ENCODE results near the gene PDE4D. TPM values are rescaled to one million over a fixed set of nuclear protein-coding genes. Genes with fewer than 3 reads are reported as not detected.

PDE4D gene
- polyA plus RNA-seq, 4 donors = 19.4 to 35.9 (median 23.1) TPM

DNA sequence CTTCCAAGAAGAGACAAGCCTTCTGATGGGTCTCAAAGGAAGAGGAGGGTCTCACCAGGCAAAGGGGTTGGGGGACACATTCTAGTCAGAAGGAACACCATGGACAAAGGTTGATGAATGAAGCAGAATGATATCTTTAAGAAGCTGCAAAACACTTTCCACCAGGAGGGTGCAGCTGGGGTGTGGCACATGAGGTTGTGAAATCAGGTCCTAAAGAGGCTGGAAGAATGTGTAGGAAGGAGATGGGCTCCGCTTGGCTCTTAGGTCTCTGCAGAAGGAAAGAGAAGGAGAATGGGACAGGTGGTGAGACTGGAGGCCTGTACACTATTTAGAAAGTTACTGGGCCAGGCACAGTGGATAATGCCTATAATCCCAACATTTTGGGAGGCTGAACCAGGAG, 328.6 kb downstream of the PDE4D start:
- no peak for DNase-seq (ENCODE audit: low read depth in 4 of 4, low spot score in 2 of 4)

DNA sequence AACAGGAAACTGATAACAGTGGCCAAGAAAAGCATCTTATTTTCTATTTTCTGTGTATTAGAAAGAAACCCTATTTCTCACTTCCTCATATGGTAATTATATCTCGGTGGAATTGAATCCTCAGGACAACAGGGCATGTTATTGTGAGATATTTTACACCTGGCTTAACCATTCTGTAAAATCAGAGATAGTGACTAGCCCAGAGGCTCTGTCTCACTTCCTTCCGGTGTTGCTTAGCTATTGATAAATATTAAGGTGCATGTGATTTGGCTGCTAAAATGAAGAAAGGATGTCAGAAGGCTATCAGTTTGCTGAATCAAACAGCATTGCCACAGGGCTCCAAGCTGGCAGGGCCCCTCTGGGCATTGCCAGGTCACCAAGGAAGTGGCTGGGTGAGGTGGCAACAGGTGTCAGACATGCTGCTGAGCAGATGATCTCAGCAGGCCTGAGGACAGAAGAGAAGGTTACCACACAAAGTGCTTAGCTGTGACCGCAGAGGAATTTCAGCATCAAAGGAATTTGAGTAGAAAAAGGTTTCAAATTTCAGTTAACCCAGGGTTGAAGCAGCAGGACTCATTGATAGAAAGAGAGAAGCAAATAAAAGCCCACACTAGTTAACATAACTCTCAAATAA, 330.7 kb downstream of the PDE4D start:
- DNase-seq (ENCODE audit: low read depth in 4 of 4, low spot score in 2 of 4) = no peak

DNA sequence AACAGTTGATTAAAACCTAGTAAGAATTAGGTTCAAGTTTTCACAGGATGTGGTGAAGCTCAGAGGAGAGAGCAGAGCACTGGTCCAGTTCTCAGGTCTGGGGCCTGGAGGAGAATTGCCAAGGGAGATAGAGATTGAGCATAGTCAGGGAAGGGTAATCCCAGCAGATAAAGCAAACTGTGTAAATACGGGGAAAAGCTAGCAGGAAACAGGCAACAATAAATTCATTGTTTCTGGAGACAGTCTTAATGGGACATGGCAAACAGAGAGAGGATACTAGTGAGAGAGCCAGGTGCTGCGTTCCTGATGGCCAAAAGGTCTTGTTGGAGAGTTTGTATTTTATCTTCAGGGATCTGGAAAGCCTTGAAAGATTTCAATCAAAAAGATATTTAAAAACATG, 333.0 kb downstream of the PDE4D start:
- DNase-seq (ENCODE audit: low read depth in 4 of 4, low spot score in 2 of 4) = no peak

DNA sequence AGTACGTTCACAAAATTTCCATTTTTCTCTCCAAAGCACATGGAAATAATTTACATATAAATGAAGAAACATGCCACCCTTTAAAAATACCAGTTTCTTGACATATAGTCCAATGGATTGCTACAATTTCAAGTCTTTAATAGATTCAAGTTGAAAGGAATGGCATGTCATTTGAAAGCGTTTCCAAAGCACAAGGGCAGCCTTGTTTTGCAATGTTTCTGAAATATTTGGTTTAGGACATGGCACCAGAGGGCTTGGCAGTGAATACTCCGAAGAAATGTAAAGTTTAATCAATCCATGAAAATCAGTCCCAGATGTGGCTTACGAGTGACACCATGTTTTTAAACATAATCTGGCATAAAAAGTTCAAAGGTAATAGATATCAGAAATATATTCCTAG, 333.7 kb downstream of the PDE4D start:
- no peak for DNase-seq (ENCODE audit: low read depth in 4 of 4, low spot score in 2 of 4)

DNA sequence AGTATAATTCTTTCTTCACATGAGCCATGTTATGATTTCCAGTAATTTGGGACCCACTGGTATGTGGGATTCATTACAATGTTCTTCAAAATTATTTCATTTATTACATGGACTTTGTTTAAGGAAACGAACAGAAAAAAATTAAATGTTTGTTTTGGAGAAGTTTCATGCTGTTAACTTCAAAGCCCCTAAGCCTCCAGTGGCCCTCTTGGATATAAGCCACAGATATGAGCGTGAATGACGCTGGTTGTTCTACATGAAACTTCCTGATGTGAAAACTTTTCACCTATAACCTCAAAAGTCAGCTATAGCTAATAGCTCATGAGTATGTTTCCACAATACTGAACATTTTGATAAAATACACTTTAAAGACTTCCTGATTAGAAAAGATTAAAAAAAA, 334.2 kb downstream of the PDE4D start:
- DNase-seq (ENCODE audit: low read depth in 4 of 4, low spot score in 2 of 4) = no peak

DNA sequence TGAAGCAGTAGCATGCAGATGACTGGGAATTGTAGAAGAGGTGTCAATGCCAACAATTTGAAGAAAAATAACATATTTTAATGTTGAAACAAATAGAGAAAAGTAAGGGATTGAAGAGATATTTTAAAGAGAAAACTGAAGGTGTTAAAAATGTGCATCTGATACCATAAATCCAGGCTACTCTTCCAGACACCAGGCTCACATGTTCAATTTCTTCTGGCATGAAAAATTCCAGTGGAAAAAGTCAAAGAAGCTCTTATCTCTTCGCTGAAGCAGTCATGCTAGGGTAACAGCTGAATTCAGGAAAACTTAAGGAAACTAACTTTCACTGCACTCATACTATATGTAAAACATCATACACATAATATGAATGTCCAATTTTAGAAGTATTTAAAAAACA, 335.0 kb downstream of the PDE4D start:
- no peak for DNase-seq (ENCODE audit: low read depth in 4 of 4, low spot score in 2 of 4)

DNA sequence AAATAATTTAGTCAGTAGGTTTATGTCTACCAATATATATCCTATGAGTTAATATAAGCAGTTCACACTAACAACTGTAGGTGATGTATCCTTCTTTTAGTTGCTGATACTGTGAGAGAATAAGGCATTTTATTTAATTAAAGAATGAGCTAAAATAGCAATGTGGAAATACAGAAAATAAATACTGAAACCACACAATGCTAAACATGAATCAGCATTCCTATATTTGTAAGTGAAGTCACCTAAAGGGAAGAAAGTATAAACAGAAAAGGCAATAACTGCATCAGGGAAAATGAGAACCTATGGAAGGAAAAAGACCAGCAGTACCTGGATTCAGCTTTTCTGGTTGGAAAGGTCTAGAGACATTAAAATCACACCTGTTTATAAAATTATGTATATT, 336.0 kb downstream of the PDE4D start:
- DNase-seq (ENCODE audit: low read depth in 4 of 4, low spot score in 2 of 4) = no peak

DNA sequence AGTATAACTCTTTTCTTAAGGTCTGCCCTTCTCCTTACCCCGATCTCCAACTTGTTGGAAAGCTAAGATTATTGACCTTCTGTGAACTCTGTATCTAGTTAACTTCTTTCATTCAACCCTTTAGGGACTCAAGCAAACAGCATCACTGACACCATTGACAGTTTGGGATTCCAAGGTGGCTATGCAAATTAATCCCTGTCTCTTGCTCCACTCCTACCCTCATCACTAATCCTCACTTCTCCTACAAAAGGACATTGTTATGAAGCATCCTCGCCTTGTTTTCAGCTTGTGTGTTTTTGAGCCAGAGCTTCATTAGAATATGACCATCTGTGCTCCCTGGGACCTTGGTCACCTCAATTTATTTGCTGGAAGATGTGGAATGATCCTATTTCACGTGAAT, 337.9 kb downstream of the PDE4D start:
- DNase-seq (ENCODE audit: low read depth in 4 of 4, low spot score in 2 of 4) = no peak

DNA sequence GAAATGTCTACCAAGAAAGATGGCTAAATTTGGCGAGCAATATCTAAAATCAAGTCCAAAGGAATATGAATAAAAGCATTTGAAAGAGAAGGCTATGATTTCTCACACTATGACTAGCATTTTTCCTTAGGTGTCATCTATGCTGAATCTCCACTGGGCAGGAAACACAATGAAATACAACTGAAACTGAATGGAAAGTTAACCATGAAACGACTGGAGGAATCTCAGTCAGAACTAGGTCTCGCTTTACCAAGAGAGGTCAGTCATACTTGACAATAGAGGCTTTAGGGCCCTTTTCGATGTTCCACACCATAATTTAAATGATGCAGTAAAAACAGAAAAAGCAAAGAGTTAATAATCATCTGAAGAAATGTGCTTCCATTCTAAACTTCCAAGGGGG, 339.0 kb downstream of the PDE4D start:
- no peak for DNase-seq (ENCODE audit: low read depth in 4 of 4, low spot score in 2 of 4)

DNA sequence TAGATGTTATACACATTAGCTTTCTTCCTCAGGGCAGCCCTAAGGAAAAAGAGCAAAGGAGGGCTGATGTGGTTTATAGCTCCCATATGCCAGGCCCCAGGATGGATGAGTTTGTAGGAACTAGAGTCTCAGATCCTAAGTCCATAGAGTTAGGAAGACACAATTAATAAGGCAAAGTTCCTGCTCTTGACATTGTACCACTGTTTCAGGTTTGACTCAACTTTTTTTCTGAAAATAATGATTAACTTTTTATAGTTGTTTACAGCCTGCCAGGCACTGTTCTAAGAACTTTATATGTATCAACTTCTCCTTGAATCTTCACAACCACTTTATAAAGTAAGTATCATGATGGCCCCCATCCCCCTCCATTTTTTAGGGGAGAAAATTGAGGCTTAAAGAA, 339.5 kb downstream of the PDE4D start:
- no peak for DNase-seq (ENCODE audit: low read depth in 4 of 4, low spot score in 2 of 4)

DNA sequence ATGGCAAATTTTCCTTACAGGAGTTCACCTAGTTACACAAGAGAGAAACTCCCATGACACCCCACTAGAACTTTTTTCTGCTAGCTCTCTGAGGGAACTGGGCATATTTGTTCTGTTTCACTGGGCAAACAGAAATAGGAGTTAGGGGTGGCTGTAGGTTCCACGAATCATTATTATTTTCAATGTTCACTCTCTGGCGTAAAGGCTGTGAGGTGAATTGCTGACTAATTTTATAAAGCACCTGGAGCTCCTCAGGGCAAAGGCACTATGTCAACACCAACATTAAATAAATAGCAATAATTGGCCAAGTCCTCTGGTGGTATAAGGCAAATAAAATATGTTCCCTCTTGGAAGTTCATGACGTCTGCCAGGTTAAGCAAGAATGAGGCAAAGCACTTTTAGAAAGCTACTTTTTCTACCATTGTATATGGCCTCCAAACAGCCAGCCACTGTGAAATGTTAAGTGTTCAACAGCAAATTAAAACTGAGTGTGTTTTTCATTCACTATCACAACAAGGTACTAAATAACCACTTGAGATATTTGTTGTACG, 344.6 kb downstream of the PDE4D start:
- no peak for DNase-seq (ENCODE audit: low read depth in 4 of 4, low spot score in 2 of 4)

DNA sequence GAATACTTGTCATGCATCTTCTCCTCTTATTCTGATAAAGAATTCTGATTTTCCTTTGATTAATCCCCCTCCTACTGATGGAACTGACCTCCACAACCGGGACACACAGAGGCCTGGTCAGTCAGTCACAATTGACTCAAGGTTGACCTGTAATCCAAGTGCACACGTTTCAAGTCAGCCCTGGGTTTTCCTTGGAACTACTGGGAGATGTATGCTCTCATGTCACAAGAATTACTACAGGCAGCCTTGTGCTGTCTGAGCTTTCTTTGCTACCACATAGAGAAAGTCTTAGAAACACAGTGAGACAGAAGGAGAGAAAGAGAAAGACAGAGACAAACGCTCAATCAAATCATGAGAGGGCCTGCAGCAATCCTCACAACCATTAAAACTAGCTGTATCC, 345.8 kb downstream of the PDE4D start:
- DNase-seq (ENCODE audit: low read depth in 4 of 4, low spot score in 2 of 4) = no peak

DNA sequence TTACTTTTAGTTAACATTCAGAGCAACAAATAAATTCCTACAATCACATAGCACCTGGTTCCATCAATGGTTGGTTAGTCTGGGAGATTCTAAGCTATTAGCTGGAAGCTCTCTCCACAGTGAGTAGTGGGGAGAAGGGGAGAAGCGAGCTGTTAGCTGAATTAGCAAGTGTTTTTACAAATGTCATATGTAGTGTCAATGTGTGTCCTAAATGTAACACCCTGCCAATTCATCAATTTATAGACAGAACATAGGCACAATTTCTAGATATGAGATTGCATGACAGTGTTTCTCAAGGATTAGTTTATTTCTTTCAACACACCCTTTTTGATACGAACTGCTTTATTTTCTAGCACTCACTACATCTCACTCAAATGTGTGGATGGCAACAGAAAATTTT, 349.0 kb downstream of the PDE4D start:
- DNase-seq (ENCODE audit: low read depth in 4 of 4, low spot score in 2 of 4) = no peak

DNA sequence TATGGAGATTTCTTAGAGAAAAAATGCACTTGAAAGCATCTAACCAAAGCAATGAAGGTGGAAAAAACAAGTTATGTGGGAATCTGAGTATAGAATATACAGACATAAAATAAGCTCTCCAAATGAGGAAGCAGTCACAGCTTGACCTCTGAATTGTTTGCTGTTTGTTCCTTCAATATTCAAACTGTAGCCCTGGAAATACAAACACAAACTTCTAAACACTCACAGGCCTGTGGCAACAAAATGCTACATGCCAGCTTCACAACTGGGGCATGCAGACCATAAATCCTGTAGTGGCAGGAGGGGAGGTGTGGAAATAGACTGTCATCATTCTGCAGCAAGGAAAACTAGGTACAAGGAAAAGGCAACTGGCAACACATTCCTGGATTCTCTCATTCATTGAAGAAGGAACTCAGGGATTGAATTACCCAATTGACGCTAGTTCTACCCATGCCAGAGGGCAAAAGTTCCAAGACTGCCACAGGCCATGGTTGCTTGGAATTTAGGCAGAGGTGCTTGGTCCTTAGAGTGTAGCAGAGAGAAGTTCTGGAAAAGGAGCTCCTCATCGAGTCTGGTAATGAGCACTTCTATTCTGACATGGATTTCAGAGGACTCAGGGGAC, 349.6 kb downstream of the PDE4D start:
- DNase-seq (ENCODE audit: low read depth in 4 of 4, low spot score in 2 of 4) = no peak

DNA sequence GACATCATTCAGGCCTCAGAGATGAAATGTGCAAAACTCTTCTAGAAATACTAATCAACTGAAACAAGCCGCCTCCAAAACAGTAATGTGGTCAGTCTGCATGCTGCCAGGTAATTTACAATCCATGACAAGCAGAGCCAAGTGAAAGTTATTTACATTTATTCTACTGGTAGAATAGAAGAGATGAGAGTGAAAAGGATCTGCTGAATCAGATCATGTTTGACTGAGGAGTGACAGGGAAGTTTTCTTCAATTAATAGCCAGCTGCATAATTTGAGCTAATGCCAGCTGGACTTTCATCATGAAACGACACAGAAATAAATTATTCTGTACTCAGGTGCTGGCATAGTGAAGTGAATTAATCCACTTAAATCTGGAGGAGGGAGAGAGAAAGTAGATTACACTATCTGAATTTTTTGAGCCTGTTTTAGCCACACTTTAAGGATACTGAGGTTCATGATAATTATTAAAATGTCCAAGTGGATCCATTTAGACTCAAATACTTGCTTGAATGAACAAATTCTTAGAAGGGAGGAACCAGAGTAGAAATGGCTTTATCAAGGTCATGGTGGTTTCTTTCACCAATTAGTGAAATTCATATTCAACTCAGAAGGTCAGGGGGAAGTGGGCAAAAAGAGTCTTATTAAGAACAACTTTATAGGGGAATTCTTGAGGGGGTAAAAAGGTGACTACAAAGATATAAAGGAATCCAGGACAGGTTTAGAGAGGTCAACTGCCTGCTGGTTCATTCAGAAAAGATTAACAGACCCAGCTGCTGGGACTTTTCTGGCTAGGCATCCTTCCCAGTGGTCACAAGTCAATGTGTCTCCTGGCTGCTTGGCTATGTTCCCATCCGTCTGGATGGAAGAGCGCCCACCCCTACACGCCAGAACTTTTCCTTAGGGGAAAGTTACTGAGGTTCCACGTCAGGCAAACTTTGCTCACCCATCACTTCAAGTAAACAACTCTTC, 350.4 kb downstream of the PDE4D start:
- DNase-seq (ENCODE audit: low read depth in 4 of 4, low spot score in 2 of 4) = no peak

DNA sequence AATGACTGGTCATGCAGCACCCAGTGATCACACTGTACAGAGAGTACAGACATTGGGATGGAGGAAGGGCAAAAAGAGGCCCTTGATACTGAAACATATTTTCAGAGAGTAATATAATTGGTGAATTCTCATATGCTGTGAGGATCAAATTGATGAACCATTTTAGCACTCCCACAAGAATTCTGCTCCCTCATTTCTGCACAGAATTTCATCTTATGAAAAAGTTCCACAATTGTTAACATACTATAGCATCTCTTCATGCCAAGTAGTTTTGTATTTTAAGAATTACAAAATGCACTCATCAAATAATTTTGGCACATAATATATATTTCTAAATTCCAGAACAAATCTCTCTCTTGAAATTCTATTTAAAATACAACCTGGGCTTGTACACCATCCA, 351.2 kb downstream of the PDE4D start:
- no peak for DNase-seq (ENCODE audit: low read depth in 4 of 4, low spot score in 2 of 4)

DNA sequence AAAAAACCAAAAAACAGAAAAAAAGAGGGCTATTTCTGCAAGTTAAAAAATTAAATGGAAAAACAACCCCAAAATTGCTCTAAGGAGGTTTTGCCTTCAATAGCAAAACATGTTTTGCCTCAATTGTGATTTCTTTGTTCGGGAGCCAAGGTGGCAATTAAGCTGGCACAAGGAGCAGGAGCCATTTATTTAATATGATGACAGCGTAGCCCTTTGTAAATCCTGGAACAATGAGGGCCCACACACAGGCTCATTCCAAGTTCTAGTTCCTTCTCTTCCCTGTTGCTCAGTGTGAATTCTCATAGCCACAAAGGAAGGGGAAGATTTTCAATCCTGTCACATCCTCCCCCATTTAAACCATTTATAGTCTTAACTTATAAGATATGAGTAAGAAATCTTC, 353.2 kb downstream of the PDE4D start:
- no peak for DNase-seq (ENCODE audit: low read depth in 4 of 4, low spot score in 2 of 4)

DNA sequence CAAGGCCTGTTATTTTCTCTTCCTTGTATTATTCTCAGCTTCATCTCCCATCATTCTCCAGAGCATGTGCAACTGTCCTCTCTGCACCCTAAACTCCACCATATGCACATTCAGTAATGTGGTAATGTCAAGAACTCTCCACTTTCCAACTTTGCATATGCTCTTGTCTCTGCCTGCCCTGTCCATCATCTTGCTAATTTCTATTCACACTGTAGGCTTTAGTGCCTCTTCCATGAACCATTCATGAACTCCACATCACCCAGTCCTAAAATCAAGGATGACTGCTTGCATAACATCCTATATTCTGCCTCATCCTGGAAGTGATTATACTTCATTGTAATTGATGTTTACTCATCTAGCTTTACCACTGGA, 354.8 kb downstream of the PDE4D start:
- no peak for DNase-seq (ENCODE audit: low read depth in 4 of 4, low spot score in 2 of 4)

DNA sequence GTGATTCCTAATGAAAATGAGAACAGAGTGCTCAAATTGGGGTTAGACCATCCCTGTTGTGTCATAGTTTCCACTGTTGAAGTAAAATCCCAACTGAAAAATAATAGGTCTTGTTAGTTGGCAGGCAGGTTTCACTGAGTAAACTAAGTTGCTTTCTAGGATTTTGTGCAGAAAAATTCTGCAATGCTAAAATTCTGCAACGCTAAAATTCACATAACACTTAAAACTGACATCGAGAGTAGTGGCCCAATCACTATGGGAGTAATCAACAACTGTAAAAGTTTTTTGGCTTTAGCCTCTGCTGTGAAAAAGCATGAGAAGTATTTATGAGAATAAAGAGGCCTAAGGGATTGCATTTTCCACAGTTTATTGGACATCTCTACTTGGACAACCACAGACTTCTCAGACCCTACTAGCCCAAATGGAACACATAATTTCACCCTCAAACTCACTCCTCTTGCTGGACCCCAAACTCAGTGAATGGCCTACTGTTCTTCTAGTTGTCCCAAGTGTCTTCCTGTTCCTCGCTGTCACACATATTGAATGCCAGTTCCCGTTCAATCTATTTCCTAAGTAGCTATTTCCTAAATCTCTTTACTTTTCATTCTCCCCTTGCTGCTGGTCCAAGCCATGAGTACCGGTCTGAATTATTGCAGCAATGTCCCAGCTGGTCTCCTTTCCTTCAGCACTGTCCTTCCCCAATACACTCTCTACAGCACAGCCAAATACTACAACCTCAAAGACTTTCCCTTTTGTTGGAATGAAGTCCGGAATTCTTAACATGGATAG, 355.4 kb downstream of the PDE4D start:
- no peak for DNase-seq (ENCODE audit: low read depth in 4 of 4, low spot score in 2 of 4)

DNA sequence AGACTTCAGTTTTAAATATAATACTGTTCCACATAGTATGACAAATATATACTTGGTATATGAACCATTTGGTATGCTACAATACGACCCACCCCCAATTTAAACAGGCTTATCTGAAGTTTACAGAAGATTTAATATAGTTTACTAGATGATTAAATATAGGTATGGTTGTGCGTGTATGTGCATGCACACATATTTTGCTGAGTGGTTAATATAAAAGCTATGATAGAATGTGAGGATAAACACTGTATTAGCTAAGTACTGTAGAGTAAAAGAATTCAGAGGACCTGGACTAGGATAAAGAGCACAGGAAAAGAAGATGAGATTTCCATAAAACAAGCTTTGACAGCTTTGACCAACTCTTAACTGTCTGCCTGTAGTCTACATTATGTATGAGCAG, 356.7 kb downstream of the PDE4D start:
- DNase-seq (ENCODE audit: low read depth in 4 of 4, low spot score in 2 of 4) = no peak

DNA sequence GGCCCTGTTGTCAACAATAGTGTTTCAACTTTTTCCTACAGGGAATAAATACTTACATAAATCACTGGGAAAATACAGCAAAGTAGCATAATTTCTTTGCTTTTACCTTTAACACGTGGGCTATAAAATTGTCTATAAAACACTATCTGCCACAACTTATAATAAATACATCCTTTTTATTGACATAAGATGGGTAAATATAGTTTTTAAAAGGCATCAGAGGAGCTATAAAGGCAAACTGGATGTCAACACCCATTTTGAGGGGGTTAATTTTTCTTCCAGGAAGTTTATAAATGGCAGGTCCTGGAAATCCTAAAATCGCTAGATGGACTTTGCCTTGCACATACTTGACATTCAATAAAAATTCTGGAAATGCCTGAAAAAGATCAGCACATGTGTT, 358.0 kb downstream of the PDE4D start:
- DNase-seq (ENCODE audit: low read depth in 4 of 4, low spot score in 2 of 4) = no peak

Data from left renal cortex interstitium (tissue), 4 donors.